Endodermal cell (in vitro differentiated cells): ENCODE data around the gene RAB3GAP2. TPM values are rescaled to one million over a fixed set of nuclear protein-coding genes. Genes with fewer than 3 reads are reported as not detected.
"Not testable (repeated sequence)": the region's sequence is repeated elsewhere in the genome, so short reads cannot be mapped to it uniquely, and the experiment has no call there.

ENCODE experiments used
- DNase-seq: peaks from one replicate; pipeline ENCODE4 v3.0.0-alpha.2; 2017
- H3K27ac ChIP-seq: 2 replicates; pipeline ENCODE4 v1.5.1; 2013; ENCODE audit warnings: mild to moderate bottlenecking, low read depth, low read length, moderate library complexity
- H3K27me3 ChIP-seq: 2 replicates; pipeline ENCODE4 v1.6.1; 2013; ENCODE audit warnings: mild to moderate bottlenecking, low read length, moderate library complexity; ENCODE audit not compliant: insufficient read depth, control insufficient read depth, poor library complexity, severe bottlenecking
- H3K36me3 ChIP-seq: 2 replicates; pipeline ENCODE4 v1.7.0; 2013; ENCODE audit warnings: mild to moderate bottlenecking, low read length, moderate library complexity; ENCODE audit not compliant: control insufficient read depth, insufficient read depth
- H3K4me1 ChIP-seq: one replicate; pipeline ENCODE4 v1.7.0; 2013; ENCODE audit warnings: low read length; ENCODE audit not compliant: control insufficient read depth, insufficient read depth
- H3K4me3 ChIP-seq: 2 replicates; pipeline ENCODE4 v1.5.1; 2013; ENCODE audit warnings: mild to moderate bottlenecking, low read length, moderate library complexity
- H3K9ac ChIP-seq: 2 replicates; pipeline ENCODE4 v1.6.1; 2013; ENCODE audit warnings: mild to moderate bottlenecking, low read length, moderate library complexity; ENCODE audit not compliant: poor library complexity, severe bottlenecking; ENCODE audit errors: extremely low read depth
- H3K9me3 ChIP-seq: 2 replicates; pipeline ENCODE4 v1.6.1; 2013; ENCODE audit warnings: mild to moderate bottlenecking, low read length, moderate library complexity; ENCODE audit not compliant: control insufficient read depth
- H3K27ac Mint-ChIP-seq: 2 replicates; pipeline ENCODE4 v1.8.0; 2020; ENCODE audit warnings: mixed read lengths
- H3K27me3 Mint-ChIP-seq: 2 replicates; pipeline ENCODE4 v1.8.0; 2021; ENCODE audit warnings: mild to moderate bottlenecking, mixed read lengths; ENCODE audit not compliant: insufficient read depth
- H3K36me3 Mint-ChIP-seq: 2 replicates; pipeline ENCODE4 v1.8.0; 2020; ENCODE audit warnings: low read depth, mixed read lengths
- H3K4me1 Mint-ChIP-seq: 2 replicates; pipeline ENCODE4 v1.8.0; 2020; ENCODE audit warnings: mixed read lengths
- H3K4me3 Mint-ChIP-seq: 2 replicates; pipeline ENCODE4 v1.8.0; 2020; ENCODE audit warnings: mild to moderate bottlenecking, moderate library complexity, mixed read lengths
- H3K9me3 Mint-ChIP-seq: 2 replicates; pipeline ENCODE4 v1.8.0; 2020; ENCODE audit warnings: mild to moderate bottlenecking, mixed read lengths
- CTCF ChIP-seq: fragments of 200-600 bp; sonication (generic); conservative IDR thresholded peaks from 2 replicates; pipeline ENCODE4 v1.5.0; 2021; ENCODE audit warnings: antibody characterized with exemption, mild to moderate bottlenecking
- WGBS, 2 experiments: methylation state at CpG; one replicate each; pipeline versions ENCODE4 v1.1.5 to v1.1.7; 2013; ENCODE audit warnings: missing lambda C conversion rate in 2 of 2, mixed read lengths in 1 of 2; ENCODE audit not compliant: insufficient coverage in 1 of 2, insufficient read length in 1 of 2; 5-methylcytosine and 5-hydroxymethylcytosine counted together
- total RNA-seq, 2 donors: library from RNA; stranded (reverse); fragmentation: NEBNext Ultra II Directional in 1 of 2; extraction: Animal tissue kit (Norgen Biotek cat#: 25700) in 1 of 2; gene quantifications; 2 replicates in 1 of 2; 3 replicates in 1 of 2; pipeline ENCODE4 v1.2.1, GENCODE V29; 2021

Gene RAB3GAP2
- total RNA-seq, 2 donors from 2014 or later, result 39.3 to 50.4 TPM

- Mint-ChIP-seq H3K4me1 (no peaks in the 10 kb centered on the region), H3K27me3 (no peaks in the 10 kb centered on the region), H3K9me3 (no peaks in the 10 kb centered on the region), H3K27ac (peak overlapping the region; percentile 60), H3K4me3 (no peak overlapping the region), H3K36me3 (peaks cover 10% of the 10 kb centered on the region)
- DNase-seq, result no peak
- Histone ChIP-seq H3K27ac (no peak overlapping the region), H3K36me3 (no peaks in the 10 kb centered on the region), H3K4me3 (no peak overlapping the region), H3K9ac (no peak overlapping the region), H3K4me1 (no peaks in the 10 kb centered on the region), H3K27me3 (no peaks in the 10 kb centered on the region), H3K9me3 (peaks cover 4% of the 10 kb centered on the region)
- no peak for TF ChIP-seq CTCF
- 92 to 95% methylated on average over 11 to 15 of the region's 15 CpGs for WGBS, 2 experiments
Observed at GRCh38 chr1:220219865-220220698, 52.2 kb downstream of the RAB3GAP2 start.

- H3K27ac ChIP-seq, result no peak overlapping the region
- H3K9ac ChIP-seq, result no peak overlapping the region
- H3K27me3 ChIP-seq, result no peaks in the 10 kb centered on the region
Observed at GRCh38 chr1:220219136-220219442, 53.2 kb downstream of the RAB3GAP2 start.

GRCh38 chr1:220218397-220219135 is 53.7 kb downstream of the RAB3GAP2 start:
- peaks cover 10% of the 10 kb centered on the region for H3K36me3 Mint-ChIP-seq
- not testable (repeated sequence) for H3K9me3 ChIP-seq, H3K4me1 Mint-ChIP-seq, H3K27ac ChIP-seq, H3K4me3 Mint-ChIP-seq, H3K4me1 ChIP-seq, H3K27me3 ChIP-seq, H3K4me3 ChIP-seq, H3K27me3 Mint-ChIP-seq, H3K27ac Mint-ChIP-seq, H3K36me3 ChIP-seq, H3K9ac ChIP-seq, H3K9me3 Mint-ChIP-seq
- peak; percentile 86 for DNase-seq
- TF ChIP-seq CTCF, result peak; percentile 83
- 49 to 100% methylated on average over 1 to 5 of the region's 6 CpGs for WGBS, 2 experiments

More at GRCh38 chr1:220219136-220219442, 53.2 kb downstream of the RAB3GAP2 start:
- H3K4me3 ChIP-seq, result no peak overlapping the region
- no peak overlapping the region for H3K4me3 Mint-ChIP-seq
- H3K27me3 Mint-ChIP-seq, result no peaks in the 10 kb centered on the region
- peaks cover 4% of the 10 kb centered on the region for H3K9me3 ChIP-seq
- H3K36me3 ChIP-seq, result no peaks in the 10 kb centered on the region
- H3K27ac Mint-ChIP-seq, result no peak overlapping the region
- no peaks in the 10 kb centered on the region for H3K4me1 ChIP-seq
- H3K36me3 Mint-ChIP-seq, result peaks cover 10% of the 10 kb centered on the region
- no peak for TF ChIP-seq CTCF
- no peak for DNase-seq
- H3K9me3 Mint-ChIP-seq, result no peaks in the 10 kb centered on the region
- no peaks in the 10 kb centered on the region for H3K4me1 Mint-ChIP-seq
